GM10266 (cell line): ENCODE measurements around the gene NBEA.

Experiments used
- DNase-seq: peaks from one replicate; pipeline ENCODE4 v3.0.0; 2012; ENCODE audit errors: extremely low spot score
- CTCF ChIP-seq: IDR thresholded peaks from 2 replicates; pipeline ENCODE4 v1.5.1; 2012; ENCODE audit warnings: mild to moderate bottlenecking, low read depth; ENCODE audit not compliant: control insufficient read depth, insufficient read depth; ENCODE audit errors: missing control alignments

The NBEA gene

DNA sequence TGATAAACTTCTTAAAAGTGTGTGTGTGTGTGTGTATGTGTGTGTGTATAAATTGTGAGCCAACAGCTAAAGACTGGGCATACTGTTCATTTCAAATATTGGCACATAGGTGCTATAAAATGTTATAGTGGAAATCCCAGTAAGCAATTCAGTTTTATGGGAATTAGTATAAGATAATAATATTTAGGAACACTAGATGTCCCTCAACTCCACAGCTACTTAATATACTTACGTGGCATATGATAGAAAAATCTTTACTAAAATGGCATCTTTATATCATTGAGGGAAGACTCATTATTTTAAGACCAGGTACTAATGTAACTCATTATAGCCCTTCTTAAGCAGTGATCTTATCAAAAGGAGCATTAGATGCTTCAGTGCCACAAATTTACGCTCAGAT lies 268.2 kb downstream of the NBEA start:
- no peak for TF ChIP-seq CTCF
- no peak for DNase-seq

GRCh38 chr13:35211949-35212348 lies 269.9 kb downstream of the NBEA start:
- no peak for DNase-seq
- TF ChIP-seq CTCF: no peak

GRCh38 chr13:35213911-35214310 lies 271.8 kb downstream of the NBEA start:
- DNase-seq: no peak
- TF ChIP-seq CTCF: no peak

DNA sequence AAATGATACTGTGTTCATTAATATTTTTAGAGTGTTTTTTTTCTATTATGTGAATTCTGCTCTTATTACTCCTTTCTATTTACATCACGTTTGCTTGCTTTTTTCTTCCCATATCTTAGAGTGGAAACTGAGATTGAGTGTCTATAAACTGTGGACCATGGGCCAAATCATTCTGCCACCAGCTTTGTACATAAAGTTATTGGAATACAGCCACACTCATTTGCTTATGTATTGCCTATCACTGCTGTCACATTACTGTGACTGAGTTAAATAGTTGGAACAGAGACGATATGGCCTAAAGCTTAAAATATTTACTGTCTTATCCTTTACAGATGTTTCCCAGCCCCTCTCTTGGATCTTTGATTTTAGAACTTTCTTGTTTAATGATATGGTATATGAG lies 274.1 kb downstream of the NBEA start:
- no peak for TF ChIP-seq CTCF
- DNase-seq: no peak

DNA sequence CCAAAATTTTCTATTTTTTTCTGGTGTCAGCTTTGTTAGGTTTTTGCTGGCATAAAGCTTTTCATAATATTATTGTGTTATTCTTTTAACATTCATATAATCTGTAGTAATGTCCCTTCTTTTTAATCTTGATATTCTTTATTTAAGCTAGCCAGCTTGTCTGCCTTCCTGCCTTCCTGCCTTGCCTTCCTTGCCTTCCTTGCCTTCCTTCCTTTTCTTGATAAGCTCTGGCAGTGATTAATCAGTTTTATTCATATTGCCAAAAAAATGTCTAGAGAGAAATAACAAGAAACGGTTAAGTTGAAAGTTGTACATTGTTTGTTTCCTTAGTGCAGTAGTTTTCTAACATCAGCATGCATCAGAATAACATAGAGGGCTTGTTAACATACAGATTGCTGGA lies 277.0 kb downstream of the NBEA start:
- TF ChIP-seq CTCF: no peak
- no peak for DNase-seq

GRCh38 chr13:35225159-35225558 lies 283.1 kb downstream of the NBEA start:
- TF ChIP-seq CTCF: no peak
- no peak for DNase-seq

DNA sequence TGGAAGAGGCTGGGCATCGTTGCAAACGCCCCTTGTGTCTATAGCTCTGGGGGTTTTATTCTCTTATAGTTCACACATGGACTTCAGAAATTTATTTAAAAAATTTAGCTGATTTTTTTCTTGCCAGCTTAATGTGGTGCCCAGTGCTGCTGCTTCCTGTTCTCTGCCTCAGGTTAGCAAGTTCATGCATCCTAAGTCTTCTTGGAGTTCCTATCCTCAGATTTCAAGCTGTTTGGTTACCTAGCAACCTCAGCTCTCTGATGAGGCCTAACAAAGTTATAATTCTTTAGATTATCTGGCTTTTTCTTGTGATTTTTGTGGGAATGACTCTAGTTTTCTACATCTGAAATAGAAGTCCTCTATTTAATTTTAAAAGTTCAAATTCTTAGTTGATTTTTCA lies 283.5 kb downstream of the NBEA start:
- TF ChIP-seq CTCF: no peak
- DNase-seq: no peak
